Body of pancreas (tissue), 4 donors: Measurements from ENCODE around the gene ENOPH1. TPM values are rescaled to one million over a fixed set of nuclear protein-coding genes. Genes with fewer than 3 reads are reported as not detected.

Experiments
- ATAC-seq: fragments of 150-250 bp; one replicate; pipeline ENCODE4 v1.9.1; 2016
- DNase-seq, 4 donors: peaks; one replicate each; pipeline ENCODE4 v3.0.0-alpha.2; 2019
- H3K27ac ChIP-seq, 4 donors: fragments of 200-600 bp; sonication (generic); 1 replicate in 3 of 4; 2 replicates in 1 of 4; pipeline versions ENCODE4 v1.5.1 to v1.6.1; 2016 to 2019; ENCODE audit warnings: mild to moderate bottlenecking in 1 of 4, mixed read lengths in 1 of 4, moderate library complexity in 1 of 4
- H3K27me3 ChIP-seq, 2 donors: fragments of 200-600 bp; sonication (generic); one replicate each; pipeline ENCODE4 v1.6.0; 2016; ENCODE audit warnings: mild to moderate bottlenecking in 1 of 2
- H3K36me3 ChIP-seq, 2 donors: fragments of 200-600 bp; sonication (generic); replicated peaks in 1 of 2; 2 replicates each; pipeline ENCODE4 v1.5.1; 2016; ENCODE audit warnings: low read depth in 2 of 2; ENCODE audit not compliant: insufficient read depth in 1 of 2
- H3K4me1 ChIP-seq: fragments of 200-600 bp; sonication (generic); one replicate; pipeline ENCODE4 v1.6.0; 2016
- H3K4me3 ChIP-seq, 2 donors: fragments of 200-600 bp; sonication (generic); 1 replicate in 1 of 2; 2 replicates in 1 of 2; pipeline ENCODE4 v1.5.1; 2016 to 2019
- H3K9me3 ChIP-seq, 3 donors: fragments of 200-600 bp; sonication (generic); 1 replicate in 2 of 3; 2 replicates in 1 of 3; pipeline ENCODE4 v1.5.1; 2016
- CTCF ChIP-seq, 7 experiments: fragments of 450-650 bp in 4 of 7; fragments of 200-600 bp in 3 of 7; sonication (generic) in 3 of 7; IDR thresholded peaks; one replicate each; pipeline ENCODE4 v1.5.1; 2016 to 2019; ENCODE audit warnings: antibody characterized with exemption in 7 of 7
- POLR2A ChIP-seq, 3 donors: fragments of 450-650 bp; IDR thresholded peaks; one replicate each; pipeline ENCODE4 v1.6.1; 2016; ENCODE audit warnings: antibody characterized with exemption in 3 of 3, mild to moderate bottlenecking in 2 of 3
- WGBS, 2 donors: methylation state at CpG; one replicate each; pipeline ENCODE4 v1.1.5; 2017; 5-methylcytosine and 5-hydroxymethylcytosine counted together
- intact Hi-C: fragments of 100-400 bp; cut with DNase I; formaldehyde crosslinking; loops from one replicate; pipeline ENCODE4 v1.15.1; 2023
- total RNA-seq, 2 donors: library from RNA; depleted of rRNA; stranded (reverse); fragments of >200 nt; gene quantifications; one replicate each; pipeline ENCODE4 v1.1.0, GENCODE V29; 2016

The ENOPH1 gene
- total RNA-seq, 2 donors from 2014 or later, result 6.3 to 17.4 TPM

- no peak for TF ChIP-seq CTCF (IDR thresholded peaks at IDR 0.05)
- TF ChIP-seq POLR2A (IDR thresholded peaks at IDR 0.05), result no peak
- intact Hi-C loops, result no loop called here
- Histone ChIP-seq H3K27me3 (no peaks in the 10 kb centered on the region), H3K4me1 (peaks cover 8% of the 10 kb centered on the region), H3K4me3 (no peak overlapping the region), H3K36me3 (no peaks in the 10 kb centered on the region), H3K27ac (no peak overlapping the region), H3K9me3 (no peaks in the 10 kb centered on the region)
- ATAC-seq (no peak), DNase-seq (no peak)
- 65 to 79% methylated on average over 2 of the region's 2 CpGs for WGBS, 2 donors
Observed at GRCh38 chr4:82439088-82439487, 8.7 kb downstream of the ENOPH1 start.

GRCh38 chr4:82447886-82448285 lies 17.5 kb downstream of the ENOPH1 start:
- WGBS, 2 donors, result 68 to 76% methylated on average over 1 of the region's 1 CpG
- Histone ChIP-seq H3K4me3 (no peak overlapping the region), H3K36me3 (peaks cover 0 to 20% of the 10 kb centered on the region in 2 donors), H3K27me3 (no peaks in the 10 kb centered on the region), H3K9me3 (no peaks in the 10 kb centered on the region), H3K27ac (no peak overlapping the region), H3K4me1 (no peaks in the 10 kb centered on the region)
- ATAC-seq (no peak), DNase-seq (no peak)
- no peak for TF ChIP-seq CTCF (IDR thresholded peaks at IDR 0.05)
- no peak for TF ChIP-seq POLR2A (IDR thresholded peaks at IDR 0.05)
- intact Hi-C loops, result no loop called here

- TF ChIP-seq POLR2A (IDR thresholded peaks at IDR 0.05) (no peak), CTCF (IDR thresholded peaks at IDR 0.05) (no peak)
- ATAC-seq (no peak), DNase-seq (no peak)
- Histone ChIP-seq H3K27me3 (no peaks in the 10 kb centered on the region), H3K4me1 (no peaks in the 10 kb centered on the region), H3K36me3 (peaks cover 0 to 25% of the 10 kb centered on the region in 2 donors), H3K4me3 (no peak overlapping the region), H3K27ac (no peak overlapping the region), H3K9me3 (no peaks in the 10 kb centered on the region)
- intact Hi-C loops, result loop anchor here (10.0 kb wide), 1 partner anchor 814 kb away; no protein-coding TSS in a partner anchor
- WGBS, 2 donors, result 80 to 82% methylated on average over 13 of the region's 13 CpGs
Observed at GRCh38 chr4:82450966-82451755, 20.8 kb downstream of the ENOPH1 start.

GRCh38 chr4:82452026-82452425 lies 21.6 kb downstream of the ENOPH1 start:
- ATAC-seq (no peak), DNase-seq (no peak)
- Histone ChIP-seq H3K36me3 (peaks cover 0 to 25% of the 10 kb centered on the region in 2 donors), H3K27me3 (no peaks in the 10 kb centered on the region), H3K4me1 (no peaks in the 10 kb centered on the region), H3K27ac (no peak overlapping the region), H3K9me3 (no peaks in the 10 kb centered on the region), H3K4me3 (no peak overlapping the region)
- intact Hi-C loops, result loop anchor here (10.0 kb wide), 1 partner anchor 813 kb away; no protein-coding TSS in a partner anchor
- no peak for TF ChIP-seq CTCF (IDR thresholded peaks at IDR 0.05)
- TF ChIP-seq POLR2A (IDR thresholded peaks at IDR 0.05), result no peak
- 93 to 97% methylated on average over 7 of the region's 7 CpGs for WGBS, 2 donors
